GM12878 (cell line): ENCODE results near the gene AHNAK2. TPM values are rescaled to one million over a fixed set of nuclear protein-coding genes. Genes with fewer than 3 reads are reported as not detected.

ENCODE experiments used
- ATAC-seq: fragments of 200-7000 bp; cut with Tn5 transposase; 3 replicates; pipeline ENCODE4 v1.9.1; 2020; ENCODE audit warnings: mild to moderate bottlenecking, moderate library complexity
- BruUV-seq: library from RNA; stranded (reverse); fragments of 400-500 nt; replicated peaks from 2 replicates; lab custom pipeline; 2021; lab: Mats Ljungman, UMichigan
- CTCF ChIA-PET: fragments of 300-600 bp; sonication (Branson Sonifier 250); formaldehyde crosslinking; extraction: SDS; loops from one replicate; lab custom pipeline; 2021; ENCODE audit warnings: inconsistent platforms; lab: Yijun Ruan, JAX
- POLR2A ChIA-PET: fragments of 350-600 bp; formaldehyde crosslinking; extraction: SDS; loops from one replicate; lab custom pipeline; 2021; ENCODE audit warnings: inconsistent platforms; lab: Charles Lee
- RAD21 ChIA-PET: fragments of 300-600 bp; sonication (Branson Sonifier 250); formaldehyde crosslinking; loops from one replicate; lab custom pipeline; 2023; ENCODE audit warnings: antibody characterized with exemption; ENCODE audit not compliant: unreplicated experiment; lab: Charles Lee
- SMC1A ChIA-PET: fragments of 300-600 bp; sonication (Branson Sonifier 250); formaldehyde crosslinking; loops from one replicate; lab custom pipeline; 2023; ENCODE audit not compliant: unreplicated experiment, uncharacterized antibody; lab: Charles Lee
- DNase-seq: peaks from one replicate; pipeline ENCODE4 v3.0.0-alpha.2; 2011; ENCODE audit warnings: low read depth, low spot score
- FAIRE-seq: peaks from 3 replicates; lab custom pipeline; 2011; peaks lifted over from hg19 to GRCh38; lab: Jason Lieb, UNC
- H2AFZ ChIP-seq: 2 replicates; pipeline ENCODE4 v1.6.0; 2011; ENCODE audit warnings: low read depth, low read length, control low read depth; ENCODE audit not compliant: control insufficient read depth
- H3K27ac ChIP-seq: 2 replicates; pipeline ENCODE4 v1.5.1; 2011; ENCODE audit warnings: control low read depth; ENCODE audit not compliant: control insufficient read depth, insufficient read depth
- H3K27me3 ChIP-seq, 2 experiments: replicated peaks in 1 of 2; 2 replicates each; pipeline versions ENCODE4 v1.6.0 to v1.6.1; 2011; ENCODE audit warnings: low read length in 1 of 2; ENCODE audit not compliant: control insufficient read depth in 2 of 2, insufficient read depth in 2 of 2
- H3K36me3 ChIP-seq, 2 experiments: 2 replicates each; pipeline ENCODE4 v1.5.1; 2011; ENCODE audit warnings: low read length in 1 of 2; ENCODE audit not compliant: control insufficient read depth in 2 of 2, insufficient read depth in 2 of 2
- H3K4me1 ChIP-seq: 2 replicates; pipeline ENCODE4 v1.6.1; 2011; ENCODE audit warnings: mild to moderate bottlenecking, low read length, moderate library complexity, mixed read lengths; ENCODE audit not compliant: control insufficient read depth, insufficient read depth
- H3K4me2 ChIP-seq: 2 replicates; pipeline ENCODE4 v1.6.0; 2011; ENCODE audit warnings: control low read depth; ENCODE audit not compliant: control insufficient read depth, insufficient read depth
- H3K4me3 ChIP-seq: fragments of 200-600 bp; sonication (generic); 2 replicates; pipeline ENCODE4 v1.5.1; 2016
- H3K79me2 ChIP-seq: 2 replicates; pipeline ENCODE4 v1.6.0; 2011; ENCODE audit warnings: low read length; ENCODE audit not compliant: control insufficient read depth, insufficient read depth
- H3K9ac ChIP-seq: 2 replicates; pipeline ENCODE4 v1.8.0; 2011; ENCODE audit warnings: low read length, control low read depth, mixed read lengths; ENCODE audit not compliant: control insufficient read depth, insufficient read depth
- H3K9me3 ChIP-seq: replicated peaks from 3 replicates; pipeline ENCODE4 v1.5.1; 2011; ENCODE audit warnings: mild to moderate bottlenecking, low read length; ENCODE audit not compliant: control insufficient read depth, insufficient read depth
- H4K20me1 ChIP-seq: 2 replicates; pipeline ENCODE4 v1.6.0; 2011; ENCODE audit not compliant: control insufficient read depth, insufficient read depth
- CBX3 ChIP-seq: fragments of 200-600 bp; sonication (generic); IDR thresholded peaks from 2 replicates; pipeline ENCODE4 v1.6.1; 2016; ENCODE audit warnings: low read depth, borderline replicate concordance
- HDGF ChIP-seq: fragments of 450-650 bp; IDR thresholded peaks from 2 replicates; pipeline ENCODE4 v1.6.1; 2016; ENCODE audit warnings: antibody characterized with exemption
- RFX5 ChIP-seq: IDR thresholded peaks from 2 replicates; pipeline ENCODE4 v1.6.1; 2011; ENCODE audit warnings: low read depth, low read length, improper control_type of control experiment
- SMC3 ChIP-seq: IDR thresholded peaks from 2 replicates; pipeline ENCODE4 v1.6.1; 2011; ENCODE audit warnings: low read length, improper control_type of control experiment, borderline replicate concordance
- SREBF2 ChIP-seq: IDR thresholded peaks from 2 replicates; pipeline ENCODE4 v1.6.1; 2012; ENCODE audit warnings: mild to moderate bottlenecking, low read length
- ZNF24 ChIP-seq: fragments of 450-650 bp; IDR thresholded peaks from 2 replicates; pipeline ENCODE4 v1.6.1; 2017; ENCODE audit warnings: antibody characterized with exemption, mild to moderate bottlenecking
- WGBS: methylation state at CpG from one replicate; pipeline ENCODE4 v1.1.6; 2016; ENCODE audit warnings: low lambda C conversion rate; ENCODE audit not compliant: insufficient replicate concordance, insufficient coverage; ENCODE audit errors: missing lambda C conversion rate; 5-methylcytosine and 5-hydroxymethylcytosine counted together
- in situ Hi-C: fragments of 300-500 bp; cut with MboI; formaldehyde crosslinking; loops from 9 replicates; pipeline ENCODE4 v1.14.3; 2018; ENCODE audit warnings: mixed read lengths
- intact Hi-C: fragments of 100-400 bp; cut with micrococcal nuclease; formaldehyde crosslinking; loops from one replicate; pipeline ENCODE4 v1.14.2; 2022; ENCODE audit not compliant: unreplicated experiment
- polyA plus RNA-seq, 11 experiments: library from polyadenylated mRNA; depleted of rRNA in 4 of 11; unstranded in 6 of 11; stranded (reverse) in 5 of 11; fragments of >200 nt; fragmentation: Nextera tagmentation in 4 of 11; fragmentation: Illumina TruSeq in 1 of 11; extraction: Ambion mirVana in 4 of 11; extraction: Trizol in 1 of 11; gene quantifications; 1 replicate in 1 of 11; 2 replicates in 10 of 11; pipeline versions ENCODE4 v1.2.1 to v1.2.3, GENCODE V29; 2011 to 2016; ENCODE audit warnings: inconsistent platforms in 2 of 11, missing spikeins in 2 of 11, low read depth in 1 of 11
- total RNA-seq, 4 experiments: library from RNA; depleted of rRNA in 3 of 4; stranded (reverse); fragments of >200 nt in 3 of 4; fragmentation: Illumina TruSeq in 1 of 4; extraction: Trizol in 1 of 4; gene quantifications; 2 replicates each; pipeline versions ENCODE4 v1.2.1 to v1.2.3, GENCODE V29; 2013 to 2021
- TF ChIP-seq, protein P1 (sequence below): fragments of 450-650 bp; IDR thresholded peaks from 2 replicates; pipeline ENCODE4 v1.6.1; 2017; ENCODE audit warnings: mild to moderate bottlenecking, low read depth, inconsistent platforms; ENCODE audit not compliant: poor library complexity, severe bottlenecking
- TF ChIP-seq, protein P2 (sequence below): IDR thresholded peaks from 2 replicates; pipeline ENCODE4 v1.6.1; 2012; ENCODE audit warnings: low read length, inconsistent platforms
- TF ChIP-seq, protein P3 (sequence below), 3 experiments: IDR thresholded peaks in 2 of 3; conservative IDR thresholded peaks in 1 of 3; 2 replicates each; pipeline ENCODE4 v1.5.1; 2011; ENCODE audit warnings: low read depth in 3 of 3, low read length in 3 of 3, mild to moderate bottlenecking in 3 of 3, control low read depth in 2 of 3, moderate library complexity in 2 of 3, inconsistent platforms in 1 of 3, mixed read lengths in 1 of 3; ENCODE audit not compliant: control insufficient read depth in 2 of 3, insufficient read depth in 1 of 3; ENCODE audit errors: extremely low read depth in 1 of 3
- TF ChIP-seq, protein P4 (sequence below): fragments of 450-650 bp; IDR thresholded peaks from 2 replicates; pipeline ENCODE4 v1.6.1; 2017; ENCODE audit warnings: borderline replicate concordance
- TF ChIP-seq, protein P5 (sequence below): fragments of 450-650 bp; IDR thresholded peaks from 2 replicates; pipeline ENCODE4 v1.6.1; 2018; ENCODE audit warnings: mild to moderate bottlenecking, low read depth, moderate library complexity; ENCODE audit not compliant: partially characterized antibody

Gene AHNAK2
- total and polyA plus RNA-seq, 10 of the 15 experiments (the other 5 are each of a cell fraction or from before 2014, with no cell fraction given) = 0.03 to 0.10 TPM; not detected in 8

DNA sequence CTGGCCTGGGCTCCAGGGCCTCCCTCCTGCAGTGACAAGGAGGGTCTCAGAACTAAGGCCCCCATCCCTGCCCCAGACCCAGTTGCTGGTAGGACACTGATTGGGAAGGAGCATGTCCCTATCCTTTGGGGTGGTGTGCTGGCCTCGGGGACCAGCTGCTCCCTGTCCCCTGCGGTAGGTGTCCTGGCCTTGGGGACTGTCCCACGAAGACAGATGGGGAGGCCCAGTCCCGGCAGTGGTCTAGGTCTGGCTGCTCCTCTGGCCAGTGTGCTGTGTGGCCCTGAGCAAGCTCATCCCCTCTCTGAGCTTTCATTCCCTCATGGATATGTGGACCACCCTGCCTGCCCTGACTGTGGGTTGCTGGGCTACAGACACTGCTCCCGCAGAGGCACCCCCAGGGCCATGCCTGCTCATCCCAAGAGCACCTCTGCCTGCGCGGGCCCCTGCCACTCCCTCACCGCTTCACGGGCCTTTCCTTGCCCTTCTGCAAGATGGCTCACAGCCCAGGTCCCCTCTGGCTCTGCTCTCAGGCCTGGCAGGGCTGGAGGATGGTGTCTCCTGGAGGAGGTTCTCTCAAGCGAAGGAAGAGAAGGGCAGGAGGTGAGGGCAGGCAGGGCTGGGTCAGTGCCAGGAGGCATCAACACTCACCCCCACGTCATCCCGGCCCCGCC, 12.5 kb downstream of the AHNAK2 start (continued):
- no peak for TF ChIP-seq SREBF2
- no peak for TF ChIP-seq ZNF24
- TF ChIP-seq, protein P1, sequence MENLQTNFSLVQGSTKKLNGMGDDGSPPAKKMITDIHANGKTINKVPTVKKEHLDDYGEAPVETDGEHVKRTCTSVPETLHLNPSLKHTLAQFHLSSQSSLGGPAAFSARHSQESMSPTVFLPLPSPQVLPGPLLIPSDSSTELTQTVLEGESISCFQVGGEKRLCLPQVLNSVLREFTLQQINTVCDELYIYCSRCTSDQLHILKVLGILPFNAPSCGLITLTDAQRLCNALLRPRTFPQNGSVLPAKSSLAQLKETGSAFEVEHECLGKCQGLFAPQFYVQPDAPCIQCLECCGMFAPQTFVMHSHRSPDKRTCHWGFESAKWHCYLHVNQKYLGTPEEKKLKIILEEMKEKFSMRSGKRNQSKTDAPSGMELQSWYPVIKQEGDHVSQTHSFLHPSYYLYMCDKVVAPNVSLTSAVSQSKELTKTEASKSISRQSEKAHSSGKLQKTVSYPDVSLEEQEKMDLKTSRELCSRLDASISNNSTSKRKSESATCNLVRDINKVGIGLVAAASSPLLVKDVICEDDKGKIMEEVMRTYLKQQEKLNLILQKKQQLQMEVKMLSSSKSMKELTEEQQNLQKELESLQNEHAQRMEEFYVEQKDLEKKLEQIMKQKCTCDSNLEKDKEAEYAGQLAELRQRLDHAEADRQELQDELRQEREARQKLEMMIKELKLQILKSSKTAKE = no peak
- TF ChIP-seq, protein P2, sequence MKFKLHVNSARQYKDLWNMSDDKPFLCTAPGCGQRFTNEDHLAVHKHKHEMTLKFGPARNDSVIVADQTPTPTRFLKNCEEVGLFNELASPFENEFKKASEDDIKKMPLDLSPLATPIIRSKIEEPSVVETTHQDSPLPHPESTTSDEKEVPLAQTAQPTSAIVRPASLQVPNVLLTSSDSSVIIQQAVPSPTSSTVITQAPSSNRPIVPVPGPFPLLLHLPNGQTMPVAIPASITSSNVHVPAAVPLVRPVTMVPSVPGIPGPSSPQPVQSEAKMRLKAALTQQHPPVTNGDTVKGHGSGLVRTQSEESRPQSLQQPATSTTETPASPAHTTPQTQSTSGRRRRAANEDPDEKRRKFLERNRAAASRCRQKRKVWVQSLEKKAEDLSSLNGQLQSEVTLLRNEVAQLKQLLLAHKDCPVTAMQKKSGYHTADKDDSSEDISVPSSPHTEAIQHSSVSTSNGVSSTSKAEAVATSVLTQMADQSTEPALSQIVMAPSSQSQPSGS = no peak

DNA sequence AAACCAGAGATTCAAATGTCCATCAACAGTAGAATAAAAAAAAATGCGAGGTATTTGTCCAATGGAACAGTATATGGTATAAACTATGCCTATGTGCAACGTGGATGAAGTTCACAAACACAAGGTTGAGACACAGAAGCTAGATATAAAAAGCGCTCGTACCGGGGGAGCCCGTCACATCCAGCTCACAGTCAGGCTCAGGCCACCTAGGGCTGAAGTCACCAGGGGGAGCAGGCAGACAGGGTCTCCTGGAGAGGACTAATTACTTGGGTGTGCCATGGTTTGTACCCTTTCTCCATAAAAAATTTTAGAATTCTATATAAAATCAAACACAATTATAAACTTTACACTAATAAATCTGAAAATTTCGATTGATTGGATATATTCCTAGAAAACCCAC, 13.6 kb downstream of the AHNAK2 start:
- intact Hi-C loops = no loop called here
- H3K36me3 ChIP-seq = no peaks in the 10 kb centered on the region
- BruUV-seq = no TSS peak
- H3K9ac ChIP-seq = no peak overlapping the region
- in situ Hi-C loops = no loop called here
- no peaks in the 10 kb centered on the region for H3K4me1 ChIP-seq
- ATAC-seq = no peak
- WGBS = 44% methylated on average over 7 of the region's 7 CpGs
- H4K20me1 ChIP-seq = no peaks in the 10 kb centered on the region
- POLR2A ChIA-PET = no interaction called here
- H3K27ac ChIP-seq = no peak overlapping the region
- SMC1A ChIA-PET = no interaction called here
- no peak for DNase-seq
- H3K27me3 ChIP-seq = peaks cover 3 to 7% of the 10 kb centered on the region in 2 experiments
- no peak overlapping the region for H2AFZ ChIP-seq
- no peaks in the 10 kb centered on the region for H3K79me2 ChIP-seq
- CTCF ChIA-PET = interaction anchor here (1.1 to 1.4 kb wide), 2 partner anchors 66 to 82 kb away, joined by 3 read pairs; no protein-coding TSS in a partner anchor
- FAIRE-seq = no peak
- no peaks in the 10 kb centered on the region for H3K9me3 ChIP-seq
- RAD21 ChIA-PET = no interaction called here
- no peak overlapping the region for H3K4me3 ChIP-seq
- H3K4me2 ChIP-seq = no peak overlapping the region
- TF ChIP-seq HDGF = no peak
- TF ChIP-seq SMC3 = no peak
- no peak for TF ChIP-seq CBX3
- TF ChIP-seq, protein P3, sequence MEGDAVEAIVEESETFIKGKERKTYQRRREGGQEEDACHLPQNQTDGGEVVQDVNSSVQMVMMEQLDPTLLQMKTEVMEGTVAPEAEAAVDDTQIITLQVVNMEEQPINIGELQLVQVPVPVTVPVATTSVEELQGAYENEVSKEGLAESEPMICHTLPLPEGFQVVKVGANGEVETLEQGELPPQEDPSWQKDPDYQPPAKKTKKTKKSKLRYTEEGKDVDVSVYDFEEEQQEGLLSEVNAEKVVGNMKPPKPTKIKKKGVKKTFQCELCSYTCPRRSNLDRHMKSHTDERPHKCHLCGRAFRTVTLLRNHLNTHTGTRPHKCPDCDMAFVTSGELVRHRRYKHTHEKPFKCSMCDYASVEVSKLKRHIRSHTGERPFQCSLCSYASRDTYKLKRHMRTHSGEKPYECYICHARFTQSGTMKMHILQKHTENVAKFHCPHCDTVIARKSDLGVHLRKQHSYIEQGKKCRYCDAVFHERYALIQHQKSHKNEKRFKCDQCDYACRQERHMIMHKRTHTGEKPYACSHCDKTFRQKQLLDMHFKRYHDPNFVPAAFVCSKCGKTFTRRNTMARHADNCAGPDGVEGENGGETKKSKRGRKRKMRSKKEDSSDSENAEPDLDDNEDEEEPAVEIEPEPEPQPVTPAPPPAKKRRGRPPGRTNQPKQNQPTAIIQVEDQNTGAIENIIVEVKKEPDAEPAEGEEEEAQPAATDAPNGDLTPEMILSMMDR (IDR thresholded peaks at IDR 0.05 in 2 of 3, conservative IDR thresholded peaks at IDR 0.05 in 1 of 3; ENCODE audit: control insufficient read depth in 2 of 3, extremely low read depth in 1 of 3, insufficient read depth in 1 of 3, low read depth in 3 of 3, low read length in 3 of 3) = no peak
- TF ChIP-seq SREBF2 = no peak
- TF ChIP-seq RFX5 = no peak
- TF ChIP-seq, protein P4, sequence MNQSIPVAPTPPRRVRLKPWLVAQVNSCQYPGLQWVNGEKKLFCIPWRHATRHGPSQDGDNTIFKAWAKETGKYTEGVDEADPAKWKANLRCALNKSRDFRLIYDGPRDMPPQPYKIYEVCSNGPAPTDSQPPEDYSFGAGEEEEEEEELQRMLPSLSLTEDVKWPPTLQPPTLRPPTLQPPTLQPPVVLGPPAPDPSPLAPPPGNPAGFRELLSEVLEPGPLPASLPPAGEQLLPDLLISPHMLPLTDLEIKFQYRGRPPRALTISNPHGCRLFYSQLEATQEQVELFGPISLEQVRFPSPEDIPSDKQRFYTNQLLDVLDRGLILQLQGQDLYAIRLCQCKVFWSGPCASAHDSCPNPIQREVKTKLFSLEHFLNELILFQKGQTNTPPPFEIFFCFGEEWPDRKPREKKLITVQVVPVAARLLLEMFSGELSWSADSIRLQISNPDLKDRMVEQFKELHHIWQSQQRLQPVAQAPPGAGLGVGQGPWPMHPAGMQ = no peak
- TF ChIP-seq, protein P5, sequence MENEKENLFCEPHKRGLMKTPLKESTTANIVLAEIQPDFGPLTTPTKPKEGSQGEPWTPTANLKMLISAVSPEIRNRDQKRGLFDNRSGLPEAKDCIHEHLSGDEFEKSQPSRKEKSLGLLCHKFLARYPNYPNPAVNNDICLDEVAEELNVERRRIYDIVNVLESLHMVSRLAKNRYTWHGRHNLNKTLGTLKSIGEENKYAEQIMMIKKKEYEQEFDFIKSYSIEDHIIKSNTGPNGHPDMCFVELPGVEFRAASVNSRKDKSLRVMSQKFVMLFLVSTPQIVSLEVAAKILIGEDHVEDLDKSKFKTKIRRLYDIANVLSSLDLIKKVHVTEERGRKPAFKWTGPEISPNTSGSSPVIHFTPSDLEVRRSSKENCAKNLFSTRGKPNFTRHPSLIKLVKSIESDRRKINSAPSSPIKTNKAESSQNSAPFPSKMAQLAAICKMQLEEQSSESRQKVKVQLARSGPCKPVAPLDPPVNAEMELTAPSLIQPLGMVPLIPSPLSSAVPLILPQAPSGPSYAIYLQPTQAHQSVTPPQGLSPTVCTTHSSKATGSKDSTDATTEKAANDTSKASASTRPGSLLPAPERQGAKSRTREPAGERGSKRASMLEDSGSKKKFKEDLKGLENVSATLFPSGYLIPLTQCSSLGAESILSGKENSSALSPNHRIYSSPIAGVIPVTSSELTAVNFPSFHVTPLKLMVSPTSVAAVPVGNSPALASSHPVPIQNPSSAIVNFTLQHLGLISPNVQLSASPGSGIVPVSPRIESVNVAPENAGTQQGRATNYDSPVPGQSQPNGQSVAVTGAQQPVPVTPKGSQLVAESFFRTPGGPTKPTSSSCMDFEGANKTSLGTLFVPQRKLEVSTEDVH = no peak
